Bone marrow (tissue), 2 donors: ENCODE results near the gene VSIG10L2.
"Not testable (repeated sequence)": the region's sequence is repeated elsewhere in the genome, so short reads cannot be mapped to it uniquely, and the experiment has no call there.

Experiments used
- DNase-seq, 2 donors: peaks; one replicate each; lab custom pipeline; 2025; lab: John Stamatoyannopoulos, UW

Gene VSIG10L2

GRCh38 chr11:125967515-125967914 lies 21.7 kb downstream of the VSIG10L2 start:
- no peak for DNase-seq

- no peak for DNase-seq
Measured at GRCh38 chr11:125968354-125968753, 22.5 kb downstream of the VSIG10L2 start.

- no peak for DNase-seq
Measured at GRCh38 chr11:125971618-125972017, 25.8 kb downstream of the VSIG10L2 start.

GRCh38 chr11:125974284-125974683 lies 28.4 kb downstream of the VSIG10L2 start:
- DNase-seq, result no peak

GRCh38 chr11:125975634-125976033 lies 29.8 kb downstream of the VSIG10L2 start:
- DNase-seq, result no peak

GRCh38 chr11:125976156-125976555 lies 30.3 kb downstream of the VSIG10L2 start:
- no peak for DNase-seq

GRCh38 chr11:125977333-125977732 lies 31.5 kb downstream of the VSIG10L2 start:
- DNase-seq, result no peak

- DNase-seq, result no peak
Measured at GRCh38 chr11:125978181-125978716, 32.4 kb downstream of the VSIG10L2 start.

- no peak for DNase-seq
Measured at GRCh38 chr11:125978778-125979407, 33.0 kb downstream of the VSIG10L2 start.

GRCh38 chr11:125979511-125979910 lies 33.7 kb downstream of the VSIG10L2 start:
- DNase-seq, result no peak

- DNase-seq, result no peak
Measured at GRCh38 chr11:125980436-125980835, 34.6 kb downstream of the VSIG10L2 start.

- DNase-seq, result no peak
Measured at GRCh38 chr11:125982348-125982730, 36.5 kb downstream of the VSIG10L2 start.

- not testable (repeated sequence) for DNase-seq
Measured at GRCh38 chr11:125985956-125986355, 40.1 kb downstream of the VSIG10L2 start.

GRCh38 chr11:125987066-125987641 lies 41.3 kb downstream of the VSIG10L2 start:
- DNase-seq, result no peak

GRCh38 chr11:125990244-125990643 lies 44.4 kb downstream of the VSIG10L2 start:
- no peak for DNase-seq

GRCh38 chr11:125992893-125993292 lies 47.0 kb downstream of the VSIG10L2 start:
- no peak for DNase-seq

GRCh38 chr11:125994509-125994908 lies 48.7 kb downstream of the VSIG10L2 start:
- DNase-seq, result no peak

GRCh38 chr11:125995313-125995712 lies 49.5 kb downstream of the VSIG10L2 start:
- no peak for DNase-seq

GRCh38 chr11:125998267-125998666 lies 52.4 kb downstream of the VSIG10L2 start:
- DNase-seq, result no peak

GRCh38 chr11:125999234-125999880 lies 53.5 kb downstream of the VSIG10L2 start:
- no peak for DNase-seq

GRCh38 chr11:126002181-126002580 lies 56.3 kb downstream of the VSIG10L2 start:
- DNase-seq, result no peak
